GM23338 (cell line): ENCODE data around the gene PPP6R1. TPM values are rescaled to one million over a fixed set of nuclear protein-coding genes. Genes with fewer than 3 reads are reported as not detected.

ENCODE experiments used
- ATAC-seq: fragments of 200-7000 bp; cut with Tn5 transposase; 3 replicates; pipeline ENCODE4 v1.9.1; 2020
- DNase-seq: peaks from one replicate; pipeline ENCODE4 v3.0.0-alpha.2; 2015; ENCODE audit warnings: low spot score
- H2AFZ ChIP-seq: fragments of 200-600 bp; sonication (generic); 2 replicates; pipeline ENCODE4 v1.8.0; 2016; ENCODE audit warnings: antibody characterized with exemption, mild to moderate bottlenecking, moderate library complexity
- H3F3A ChIP-seq: fragments of 200-600 bp; sonication (generic); replicated peaks from 2 replicates; pipeline ENCODE4 v1.8.0; 2017; ENCODE audit warnings: antibody characterized with exemption, mixed run types, low read depth
- H3K27ac ChIP-seq: fragments of 200-600 bp; sonication (generic); 2 replicates; pipeline ENCODE4 v1.6.1; 2016; ENCODE audit warnings: low read depth
- H3K27me3 ChIP-seq: fragments of 200-600 bp; sonication (generic); 2 replicates; pipeline ENCODE4 v1.8.0; 2016; ENCODE audit warnings: mild to moderate bottlenecking, mixed run types, moderate library complexity; ENCODE audit not compliant: insufficient read depth
- H3K36me3 ChIP-seq: fragments of 200-600 bp; sonication (generic); 2 replicates; pipeline ENCODE4 v1.8.0; 2016; ENCODE audit warnings: mild to moderate bottlenecking; ENCODE audit not compliant: insufficient read depth
- H3K4me1 ChIP-seq: fragments of 200-600 bp; sonication (generic); 2 replicates; pipeline ENCODE4 v1.8.0; 2016; ENCODE audit warnings: mild to moderate bottlenecking, moderate library complexity; ENCODE audit not compliant: insufficient read depth
- H3K4me2 ChIP-seq: fragments of 200-600 bp; sonication (generic); 2 replicates; pipeline ENCODE4 v1.7.1; 2017; ENCODE audit warnings: mixed run types
- H3K4me3 ChIP-seq: fragments of 200-600 bp; sonication (generic); 2 replicates; pipeline ENCODE4 v1.6.1; 2016; ENCODE audit warnings: mixed run types
- H3K79me2 ChIP-seq: fragments of 200-600 bp; sonication (generic); replicated peaks from 2 replicates; pipeline ENCODE4 v1.8.0; 2017; ENCODE audit warnings: mild to moderate bottlenecking; ENCODE audit not compliant: insufficient read depth
- H3K9me2 ChIP-seq: fragments of 200-600 bp; sonication (generic); 2 replicates; pipeline ENCODE4 v1.8.0; 2017; ENCODE audit not compliant: insufficient read depth
- H4K20me1 ChIP-seq: fragments of 200-600 bp; sonication (generic); replicated peaks from 2 replicates; pipeline ENCODE4 v1.8.0; 2017; ENCODE audit warnings: mild to moderate bottlenecking; ENCODE audit not compliant: insufficient read depth
- H3K27ac Mint-ChIP-seq: 2 replicates; pipeline ENCODE4 v1.8.0; 2020; ENCODE audit warnings: inconsistent platforms, mild to moderate bottlenecking, moderate library complexity, mixed read lengths
- H3K27me3 Mint-ChIP-seq: 3 replicates; pipeline ENCODE4 v1.8.0; 2022; ENCODE audit warnings: low read depth, mild to moderate bottlenecking, moderate library complexity, mixed read lengths, inconsistent platforms; ENCODE audit not compliant: insufficient read depth, poor library complexity
- H3K36me3 Mint-ChIP-seq: 3 replicates; pipeline ENCODE4 v1.8.0; 2021; ENCODE audit warnings: low read depth, mild to moderate bottlenecking, inconsistent platforms, moderate library complexity, mixed read lengths
- H3K4me1 Mint-ChIP-seq: 3 replicates; pipeline ENCODE4 v1.8.0; 2020; ENCODE audit warnings: mild to moderate bottlenecking, inconsistent platforms, mixed read lengths
- H3K4me3 Mint-ChIP-seq: 3 replicates; pipeline ENCODE4 v1.8.0; 2021; ENCODE audit warnings: moderate library complexity, mild to moderate bottlenecking, inconsistent platforms, mixed read lengths
- H3K9me3 Mint-ChIP-seq: 3 replicates; pipeline ENCODE4 v1.8.0; 2020; ENCODE audit warnings: moderate library complexity, mild to moderate bottlenecking, inconsistent platforms, mixed read lengths
- CREB1 ChIP-seq: fragments of 250-450 bp; sonication (Bioruptor Pico); IDR thresholded peaks from 2 replicates; pipeline ENCODE4 v1.5.0; 2020; ENCODE audit warnings: low read depth, mild to moderate bottlenecking, moderate library complexity
- EZH2 ChIP-seq: fragments of 200-600 bp; sonication (generic); IDR thresholded peaks from one replicate; pipeline ENCODE4 v1.8.0; 2017; ENCODE audit warnings: antibody characterized with exemption, mild to moderate bottlenecking, low read depth; ENCODE audit not compliant: unreplicated experiment
- EZH2phosphoT487 ChIP-seq: fragments of 200-600 bp; sonication (generic); IDR thresholded peaks from one replicate; pipeline ENCODE4 v1.8.1; 2018; ENCODE audit warnings: antibody characterized with exemption; ENCODE audit not compliant: unreplicated experiment
- NANOG ChIP-seq: IDR thresholded peaks from 2 replicates; pipeline ENCODE4 v1.6.1; 2016; ENCODE audit warnings: antibody characterized with exemption, borderline replicate concordance
- POLR2AphosphoS5 ChIP-seq: IDR thresholded peaks from 2 replicates; pipeline ENCODE4 v1.6.1; 2016; ENCODE audit warnings: antibody characterized with exemption, low read depth
- STAT1 ChIP-seq: IDR thresholded peaks from one replicate; pipeline ENCODE4 v1.6.1; 2016; ENCODE audit warnings: antibody characterized with exemption; ENCODE audit not compliant: unreplicated experiment
- ZNF114 ChIP-seq: fragments of 250-450 bp; sonication (Bioruptor Pico); IDR thresholded peaks from 2 replicates; pipeline ENCODE4 v1.5.0; 2020; ENCODE audit warnings: mild to moderate bottlenecking, moderate library complexity
- ZNF331 ChIP-seq: fragments of 250-450 bp; sonication (Bioruptor Pico); IDR thresholded peaks from 2 replicates; pipeline ENCODE4 v1.5.0; 2020; ENCODE audit warnings: low read depth, mild to moderate bottlenecking, moderate library complexity
- polyA plus RNA-seq: library from polyadenylated mRNA; unstranded; fragments of >200 nt; fragmentation: Nextera tagmentation; extraction: Ambion mirVana; gene quantifications from 2 replicates; pipeline ENCODE4 v1.2.1, GENCODE V29; 2016
- total RNA-seq: library from RNA; depleted of rRNA; stranded (reverse); fragments of >200 nt; shearing (Covaris generic); gene quantifications from 2 replicates; pipeline ENCODE4 v1.2.3, GENCODE V29; 2014
- TF ChIP-seq, protein P1 (sequence below), 2 experiments: fragments of 200-600 bp in 1 of 2; sonication (generic) in 1 of 2; conservative IDR thresholded peaks; 2 replicates each; pipeline versions ENCODE4 v1.5.1 to v1.6.1; 2016 to 2017; ENCODE audit warnings: antibody characterized with exemption in 2 of 2, low read depth in 2 of 2, mild to moderate bottlenecking in 2 of 2, moderate library complexity in 1 of 2
- TF ChIP-seq, protein P2 (sequence below): IDR thresholded peaks from one replicate; pipeline ENCODE4 v1.6.1; 2018; ENCODE audit warnings: antibody characterized with exemption; ENCODE audit not compliant: unreplicated experiment

PPP6R1 gene
- total and polyA plus RNA-seq, 2 experiments from 2014 or later: 22.2 to 70.8 TPM

DNA sequence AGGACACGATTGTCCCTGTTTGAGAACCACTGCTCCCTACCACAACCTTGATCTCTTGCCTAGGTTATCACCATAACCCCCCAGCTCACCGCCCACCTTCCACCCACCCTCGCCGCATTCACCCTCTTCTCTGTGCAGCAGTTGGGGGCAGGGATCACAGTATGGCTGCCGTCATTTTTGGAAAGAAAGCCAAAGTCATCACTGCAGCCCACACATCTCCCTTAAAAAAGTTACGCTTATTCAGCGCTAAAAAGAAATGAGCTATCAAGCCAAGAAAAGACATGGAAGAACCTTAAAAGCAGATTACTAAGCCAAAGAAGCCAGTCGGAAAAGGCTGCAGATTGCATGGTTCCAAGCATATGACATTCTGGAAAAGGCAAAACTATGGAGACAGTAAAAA, 10.5 kb upstream of the PPP6R1 start:
- 0 out of 2 replicates have a peak, but pooled peaks cover 4% of the 10 kb centered on the region for H3K79me2 ChIP-seq
- no peak for TF ChIP-seq CREB1 (CRISPR knock-in tag)
- TF ChIP-seq EZH2phosphoT487: no peak
- H3K4me2 ChIP-seq: no peak overlapping the region
- ATAC-seq (no peak), DNase-seq (no peak)
- no peaks in the 10 kb centered on the region for H3K9me2 ChIP-seq
- no peaks in the 10 kb centered on the region for H3K4me1 ChIP-seq
- H3K27ac ChIP-seq: no peak overlapping the region
- no peaks in the 10 kb centered on the region for H3K4me1 Mint-ChIP-seq
- no peaks in the 10 kb centered on the region; the same call in 1 of the 2 replicates for H3K36me3 ChIP-seq
- H3K36me3 Mint-ChIP-seq: peaks cover 16% of the 10 kb centered on the region
- peaks cover 11% of the 10 kb centered on the region for H3K9me3 Mint-ChIP-seq
- no peak overlapping the region for H2AFZ ChIP-seq
- H3F3A ChIP-seq: peaks cover 5% of the 10 kb centered on the region; the same call in 1 of the 2 replicates
- peaks cover 2% of the 10 kb centered on the region; the same call in 1 of the 2 replicates for H4K20me1 ChIP-seq
- H3K4me3 ChIP-seq: no peak overlapping the region
- no peak overlapping the region for H3K27ac Mint-ChIP-seq
- H3K27me3 Mint-ChIP-seq: peaks cover 3% of the 10 kb centered on the region
- no peak overlapping the region for H3K4me3 Mint-ChIP-seq
- H3K27me3 ChIP-seq: no peaks in the 10 kb centered on the region

DNA sequence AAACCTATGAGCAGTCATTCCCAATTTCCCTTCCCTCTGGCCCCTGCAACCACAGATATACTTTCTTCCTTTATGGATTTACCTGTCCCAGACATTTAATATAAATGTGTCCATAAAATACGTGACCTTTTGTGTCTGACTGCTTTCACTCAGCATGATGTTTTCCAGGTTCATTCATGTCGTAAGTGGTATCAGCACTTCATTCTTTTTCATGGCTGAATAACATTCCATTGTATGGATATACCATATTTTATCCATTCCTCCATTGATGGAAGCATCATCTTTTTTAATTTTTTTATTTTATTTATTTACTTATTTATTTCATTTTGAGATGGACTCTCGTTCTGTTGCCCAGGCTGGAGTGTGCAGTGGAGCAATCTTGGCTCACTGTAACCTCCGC, 8.0 kb upstream of the PPP6R1 start:
- Histone ChIP-seq H3K4me3 (no peak overlapping the region), H3K4me1 (no peaks in the 10 kb centered on the region), H3K79me2 (0 out of 2 replicates have a peak, but pooled peaks cover 4% of the 10 kb centered on the region), H3K9me2 (0 out of 2 replicates have a peak, but pooled peaks cover 4% of the 10 kb centered on the region), H3K4me2 (no peak overlapping the region), H3K27ac (no peak overlapping the region), H4K20me1 (no peaks in the 10 kb centered on the region; the same call in 1 of the 2 replicates), H3F3A (peaks cover 6% of the 10 kb centered on the region; the same call in 1 of the 2 replicates), H3K36me3 (no peaks in the 10 kb centered on the region), H3K27me3 (no peaks in the 10 kb centered on the region), H2AFZ (no peak overlapping the region)
- no peak for DNase-seq
- Mint-ChIP-seq H3K36me3 (peaks cover 15% of the 10 kb centered on the region), H3K4me3 (no peak overlapping the region; the same call in 2 of the 3 replicates), H3K27ac (no peak overlapping the region), H3K4me1 (peaks cover 3% of the 10 kb centered on the region; the same call in 2 of the 3 replicates), H3K27me3 (no peaks in the 10 kb centered on the region), H3K9me3 (peaks cover 11% of the 10 kb centered on the region)
- no peak for ATAC-seq
- TF ChIP-seq POLR2AphosphoS5: no peak
- no peak for TF ChIP-seq EZH2
- TF ChIP-seq NANOG: no peak
- TF ChIP-seq, protein P1, sequence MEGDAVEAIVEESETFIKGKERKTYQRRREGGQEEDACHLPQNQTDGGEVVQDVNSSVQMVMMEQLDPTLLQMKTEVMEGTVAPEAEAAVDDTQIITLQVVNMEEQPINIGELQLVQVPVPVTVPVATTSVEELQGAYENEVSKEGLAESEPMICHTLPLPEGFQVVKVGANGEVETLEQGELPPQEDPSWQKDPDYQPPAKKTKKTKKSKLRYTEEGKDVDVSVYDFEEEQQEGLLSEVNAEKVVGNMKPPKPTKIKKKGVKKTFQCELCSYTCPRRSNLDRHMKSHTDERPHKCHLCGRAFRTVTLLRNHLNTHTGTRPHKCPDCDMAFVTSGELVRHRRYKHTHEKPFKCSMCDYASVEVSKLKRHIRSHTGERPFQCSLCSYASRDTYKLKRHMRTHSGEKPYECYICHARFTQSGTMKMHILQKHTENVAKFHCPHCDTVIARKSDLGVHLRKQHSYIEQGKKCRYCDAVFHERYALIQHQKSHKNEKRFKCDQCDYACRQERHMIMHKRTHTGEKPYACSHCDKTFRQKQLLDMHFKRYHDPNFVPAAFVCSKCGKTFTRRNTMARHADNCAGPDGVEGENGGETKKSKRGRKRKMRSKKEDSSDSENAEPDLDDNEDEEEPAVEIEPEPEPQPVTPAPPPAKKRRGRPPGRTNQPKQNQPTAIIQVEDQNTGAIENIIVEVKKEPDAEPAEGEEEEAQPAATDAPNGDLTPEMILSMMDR (conservative IDR thresholded peaks at IDR 0.05; ENCODE audit: low read depth in 2 of 2): no peak
- TF ChIP-seq, protein P2, sequence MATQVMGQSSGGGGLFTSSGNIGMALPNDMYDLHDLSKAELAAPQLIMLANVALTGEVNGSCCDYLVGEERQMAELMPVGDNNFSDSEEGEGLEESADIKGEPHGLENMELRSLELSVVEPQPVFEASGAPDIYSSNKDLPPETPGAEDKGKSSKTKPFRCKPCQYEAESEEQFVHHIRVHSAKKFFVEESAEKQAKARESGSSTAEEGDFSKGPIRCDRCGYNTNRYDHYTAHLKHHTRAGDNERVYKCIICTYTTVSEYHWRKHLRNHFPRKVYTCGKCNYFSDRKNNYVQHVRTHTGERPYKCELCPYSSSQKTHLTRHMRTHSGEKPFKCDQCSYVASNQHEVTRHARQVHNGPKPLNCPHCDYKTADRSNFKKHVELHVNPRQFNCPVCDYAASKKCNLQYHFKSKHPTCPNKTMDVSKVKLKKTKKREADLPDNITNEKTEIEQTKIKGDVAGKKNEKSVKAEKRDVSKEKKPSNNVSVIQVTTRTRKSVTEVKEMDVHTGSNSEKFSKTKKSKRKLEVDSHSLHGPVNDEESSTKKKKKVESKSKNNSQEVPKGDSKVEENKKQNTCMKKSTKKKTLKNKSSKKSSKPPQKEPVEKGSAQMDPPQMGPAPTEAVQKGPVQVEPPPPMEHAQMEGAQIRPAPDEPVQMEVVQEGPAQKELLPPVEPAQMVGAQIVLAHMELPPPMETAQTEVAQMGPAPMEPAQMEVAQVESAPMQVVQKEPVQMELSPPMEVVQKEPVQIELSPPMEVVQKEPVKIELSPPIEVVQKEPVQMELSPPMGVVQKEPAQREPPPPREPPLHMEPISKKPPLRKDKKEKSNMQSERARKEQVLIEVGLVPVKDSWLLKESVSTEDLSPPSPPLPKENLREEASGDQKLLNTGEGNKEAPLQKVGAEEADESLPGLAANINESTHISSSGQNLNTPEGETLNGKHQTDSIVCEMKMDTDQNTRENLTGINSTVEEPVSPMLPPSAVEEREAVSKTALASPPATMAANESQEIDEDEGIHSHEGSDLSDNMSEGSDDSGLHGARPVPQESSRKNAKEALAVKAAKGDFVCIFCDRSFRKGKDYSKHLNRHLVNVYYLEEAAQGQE: no peak
- TF ChIP-seq CREB1 (CRISPR knock-in tag): no peak
- no peak for TF ChIP-seq ZNF331 (CRISPR knock-in tag)
- TF ChIP-seq ZNF114: no peak
- TF ChIP-seq STAT1: no peak
- no peak for TF ChIP-seq EZH2phosphoT487
